22Rv1 (cell line): Measurements from ENCODE around the gene LRRC23.

Source experiments
- CTCF ChIP-seq: fragments of 450-650 bp; IDR thresholded peaks from 2 replicates; pipeline ENCODE4 v1.5.1; 2017; ENCODE audit warnings: mild to moderate bottlenecking
- ZFX ChIP-seq: fragments of 450-650 bp; IDR thresholded peaks from 2 replicates; pipeline ENCODE4 v1.6.1; 2017; ENCODE audit warnings: antibody characterized with exemption, borderline replicate concordance

- TF ChIP-seq CTCF (no peak), ZFX (no peak)
These were observed 36.6 kb downstream of the LRRC23 start for GRCh38 chr12:6941267-6941666.
